Measurements from ENCODE around the gene PIGA. TPM values are rescaled to one million over a fixed set of nuclear protein-coding genes. Genes with fewer than 3 reads are reported as not detected.

Gene PIGA
- total RNA-seq, 1 donor from 2014 or later = 54.6 TPM

Other genes with a start within 250 kb of the PIGA start
- gene ASB9, start 65.4 kb downstream of the PIGA start, total RNA-seq = 3.6 TPM
- gene ASB11, start 19.9 kb downstream of the PIGA start, total RNA-seq = not detected
- gene VEGFD, start 48.9 kb upstream of the PIGA start, total RNA-seq = 0.85 TPM
- 14.6 TPM for gene PIR, start 157.8 kb upstream of the PIGA start, total RNA-seq
- 1.3 TPM for gene BMX, start 165.3 kb upstream of the PIGA start, total RNA-seq